Spleen (tissue), 11 donors: ENCODE results near the gene LGR6. TPM values are rescaled to one million over a fixed set of nuclear protein-coding genes. Genes with fewer than 3 reads are reported as not detected.

Experiments
- DNase-seq: peaks from one replicate; pipeline ENCODE4 v3.0.0-alpha.2; 2020
- H3K27ac ChIP-seq, 8 donors: fragments of 200-600 bp; sonication (generic) in 7 of 8; 1 replicate in 4 of 8; 2 replicates in 4 of 8; pipeline versions ENCODE4 v1.5.0 to v1.8.0; 2016 to 2021; ENCODE audit warnings: inconsistent platforms in 4 of 8, mild to moderate bottlenecking in 4 of 8, moderate library complexity in 1 of 8
- H3K27me3 ChIP-seq, 7 donors: fragments of 200-600 bp; sonication (generic) in 6 of 7; replicated peaks in 1 of 7; 1 replicate in 4 of 7; 2 replicates in 3 of 7; pipeline versions ENCODE4 v1.5.0 to v1.8.0; 2016 to 2021; ENCODE audit warnings: inconsistent platforms in 3 of 7, mild to moderate bottlenecking in 1 of 7
- H3K36me3 ChIP-seq, 6 donors: fragments of 200-600 bp; sonication (generic) in 5 of 6; 1 replicate in 4 of 6; 2 replicates in 2 of 6; pipeline versions ENCODE4 v1.5.0 to v1.8.0; 2016 to 2021; ENCODE audit warnings: inconsistent platforms in 2 of 6
- H3K4me1 ChIP-seq, 6 donors: fragments of 200-600 bp; sonication (generic) in 5 of 6; 1 replicate in 3 of 6; 2 replicates in 3 of 6; pipeline versions ENCODE4 v1.5.0 to v1.8.0; 2016 to 2021; ENCODE audit warnings: inconsistent platforms in 3 of 6
- H3K4me3 ChIP-seq, 8 donors: fragments of 200-600 bp; sonication (generic) in 7 of 8; 1 replicate in 4 of 8; 2 replicates in 4 of 8; pipeline versions ENCODE4 v1.5.0 to v1.8.0; 2016 to 2021; ENCODE audit warnings: inconsistent platforms in 4 of 8, mild to moderate bottlenecking in 4 of 8, moderate library complexity in 2 of 8
- H3K9me3 ChIP-seq, 8 donors: fragments of 200-600 bp; sonication (generic) in 7 of 8; 1 replicate in 4 of 8; 2 replicates in 4 of 8; pipeline versions ENCODE4 v1.5.0 to v1.8.0; 2016 to 2021; ENCODE audit warnings: inconsistent platforms in 4 of 8
- CTCF ChIP-seq, 11 experiments: fragments of 200-600 bp in 7 of 11; fragments of 450-650 bp in 4 of 11; sonication (generic) in 4 of 11; IDR thresholded peaks in 8 of 11; conservative IDR thresholded peaks in 3 of 11; 1 replicate in 7 of 11; 2 replicates in 4 of 11; pipeline versions ENCODE4 v1.4.0 to v1.8.0; 2016 to 2021; ENCODE audit warnings: antibody characterized with exemption in 11 of 11, inconsistent platforms in 4 of 11, mild to moderate bottlenecking in 1 of 11
- POLR2A ChIP-seq, 3 donors: fragments of 450-650 bp; IDR thresholded peaks; one replicate each; pipeline ENCODE4 v1.5.1; 2017; ENCODE audit warnings: antibody characterized with exemption in 3 of 3, mild to moderate bottlenecking in 1 of 3
- POLR2AphosphoS5 ChIP-seq, 3 donors: sonication (generic); formaldehyde crosslinking; IDR thresholded peaks; one replicate each; pipeline ENCODE4 v1.5.1; 2017; ENCODE audit warnings: antibody characterized with exemption in 3 of 3
- WGBS, 5 donors: extraction: QIAGEN DNeasy Blood & Tissue Kit in 3 of 5; methylation state at CpG; one replicate each; pipeline versions ENCODE4 v1.1.5 to v1.1.7; 2013 to 2018; 5-methylcytosine and 5-hydroxymethylcytosine counted together
- intact Hi-C: fragments of 100-400 bp; cut with DNase I; formaldehyde crosslinking; loops from one replicate; pipeline ENCODE4 v1.15.0; 2023; ENCODE audit warnings: low total_unique reads
- polyA plus RNA-seq, 3 donors: library from polyadenylated mRNA; stranded (reverse); fragments of 200-250 nt; gene quantifications; one replicate each; pipeline ENCODE4 v1.2.1, GENCODE V29; 2013
- total RNA-seq, 7 donors: library from RNA; depleted of rRNA in 3 of 7; stranded (reverse); fragments of >200 nt in 3 of 7; fragmentation: NEBNext Ultra II Directional in 4 of 7; extraction: Animal tissue kit (Norgen Biotek cat#: 25700) in 4 of 7; gene quantifications; one replicate each; pipeline versions ENCODE4 v1.1.0 to v1.2.1, GENCODE V29; 2016 to 2021
- donor health status: healthy with polysubstance abuse.
- donor health status: DM: no; HTN: no; CAD: no; lungs with moderate emphysema.
- donor health status: DM: no; HTN: no; CAD: no.
- donor health status: Bipolar disorder and iron deficiency.
- donor health status: healthy.
- donor health status: DM: no; HTN: no; CAD: no.
- donor health status: DM: yes; HTN: yes; CAD: no.

The LGR6 gene
- total and polyA plus RNA-seq, 10 donors, result 0.61 to 24.5 (median 5.3) TPM

GRCh38 chr1:202146279-202146678 lies 47.3 kb upstream of the LGR6 start:
- Histone ChIP-seq H3K27me3 (no peaks in the 10 kb centered on the region), H3K4me1 (peaks cover 27 to 55% (median 38%) of the 10 kb centered on the region in 6 donors), H3K36me3 (peaks cover 0 to 51% (median 26%) of the 10 kb centered on the region in 6 donors), H3K9me3 (no peaks in the 10 kb centered on the region), H3K4me3 (no peak overlapping the region), H3K27ac (no peak overlapping the region)
- DNase-seq, result no peak
- intact Hi-C loops, result no loop called here
- TF ChIP-seq POLR2AphosphoS5 (IDR thresholded peaks at IDR 0.05), result no peak
- TF ChIP-seq POLR2A (IDR thresholded peaks at IDR 0.05), result no peak
- TF ChIP-seq CTCF (IDR thresholded peaks at IDR 0.05 in 8 of 11, conservative IDR thresholded peaks at IDR 0.05 in 3 of 11), result no peak
- 88 to 95% (median 90%) methylated on average over 5 of the region's 5 CpGs for WGBS, 5 donors

GRCh38 chr1:202146993-202147392 lies 46.6 kb upstream of the LGR6 start:
- Histone ChIP-seq H3K4me1 (peaks cover 19 to 48% (median 31%) of the 10 kb centered on the region in 6 donors), H3K27me3 (no peaks in the 10 kb centered on the region), H3K9me3 (no peaks in the 10 kb centered on the region), H3K4me3 (no peak overlapping the region), H3K27ac (no peak overlapping the region), H3K36me3 (peaks cover 0 to 56% (median 32%) of the 10 kb centered on the region in 6 donors)
- intact Hi-C loops, result no loop called here
- WGBS, 5 donors, result 54 to 96% (median 65%) methylated on average over 3 of the region's 3 CpGs; no CpG with 5 or more reads in 1 of the 5 donors
- DNase-seq, result no peak
- TF ChIP-seq POLR2AphosphoS5 (IDR thresholded peaks at IDR 0.05), result no peak
- TF ChIP-seq CTCF (IDR thresholded peaks at IDR 0.05 in 8 of 11, conservative IDR thresholded peaks at IDR 0.05 in 3 of 11), result no peak
- no peak for TF ChIP-seq POLR2A (IDR thresholded peaks at IDR 0.05)

GRCh38 chr1:202148391-202148790 lies 45.2 kb upstream of the LGR6 start:
- TF ChIP-seq POLR2AphosphoS5 (IDR thresholded peaks at IDR 0.05) (no peak), CTCF (IDR thresholded peaks at IDR 0.05 in 8 of 11, conservative IDR thresholded peaks at IDR 0.05 in 3 of 11) (no peak), POLR2A (IDR thresholded peaks at IDR 0.05) (no peak)
- peaks cover 6 to 34% (median 17%) of the 10 kb centered on the region in 6 donors for H3K4me1 ChIP-seq
- no peak for DNase-seq
- H3K9me3 ChIP-seq, result no peaks in the 10 kb centered on the region
- intact Hi-C loops, result no loop called here
- no peak overlapping the region for H3K4me3 ChIP-seq
- peak overlapping the region in 1 of 8 donors; percentile 33 for H3K27ac ChIP-seq
- H3K27me3 ChIP-seq, result no peaks in the 10 kb centered on the region
- H3K36me3 ChIP-seq, result peaks cover 0 to 70% (median 46%) of the 10 kb centered on the region in 6 donors
- WGBS, 5 donors, result 60 to 89% (median 77%) methylated on average over 2 to 4 of the region's 4 CpGs

- intact Hi-C loops, result no loop called here
Observed at GRCh38 chr1:202149566-202149965, 44.0 kb upstream of the LGR6 start.

More at GRCh38 chr1:202149566-202149965, 44.0 kb upstream of the LGR6 start:
- no peaks in the 10 kb centered on the region for H3K27me3 ChIP-seq
- peaks cover 0 to 82% (median 51%) of the 10 kb centered on the region in 6 donors for H3K36me3 ChIP-seq
- H3K27ac ChIP-seq, result no peak overlapping the region
- H3K4me3 ChIP-seq, result no peak overlapping the region
- peaks cover 6 to 40% (median 18%) of the 10 kb centered on the region in 6 donors for H3K4me1 ChIP-seq
- no peak for DNase-seq
- TF ChIP-seq POLR2A (IDR thresholded peaks at IDR 0.05), result no peak
- TF ChIP-seq CTCF (IDR thresholded peaks at IDR 0.05 in 8 of 11, conservative IDR thresholded peaks at IDR 0.05 in 3 of 11), result no peak
- TF ChIP-seq POLR2AphosphoS5 (IDR thresholded peaks at IDR 0.05), result no peak
- no peaks in the 10 kb centered on the region for H3K9me3 ChIP-seq
- WGBS, 5 donors, result 90 to 93% (median 92%) methylated on average over 4 of the region's 4 CpGs
